Erythroblast (primary cell): ENCODE results near the gene ZNF384.

Experiments used
- DNase-seq, 2 experiments: peaks; one replicate each; lab custom pipeline; 2025; lab: John Stamatoyannopoulos, UW
- GATA1 ChIP-seq: IDR thresholded peaks from 2 replicates; pipeline ENCODE4 v1.6.1; 2011; ENCODE audit warnings: low read depth, mild to moderate bottlenecking, control low read depth, low read length, moderate library complexity
- POLR2A ChIP-seq: IDR thresholded peaks from 2 replicates; pipeline ENCODE4 v1.6.1; 2011; ENCODE audit warnings: mild to moderate bottlenecking, low read length

The ZNF384 gene

GRCh38 chr12:6694701-6695100, 5.5 kb upstream of the ZNF384 start:
- no peak for DNase-seq

GRCh38 chr12:6693832-6694355, 4.7 kb upstream of the ZNF384 start:
- DNase-seq = no peak
- TF ChIP-seq GATA1 (no peak), POLR2A (no peak)

More at GRCh38 chr12:6694701-6695100, 5.5 kb upstream of the ZNF384 start:
- no peak for TF ChIP-seq GATA1
- TF ChIP-seq POLR2A = no peak

- TF ChIP-seq POLR2A = no peak
- no peak for TF ChIP-seq GATA1
- DNase-seq = no peak
These were observed 3.7 kb upstream of the ZNF384 start for GRCh38 chr12:6692888-6693287.

GRCh38 chr12:6691473-6691872, 2.3 kb upstream of the ZNF384 start:
- no peak for DNase-seq
- no peak for TF ChIP-seq GATA1
- TF ChIP-seq POLR2A = no peak

- DNase-seq = peak; percentile 69 to 72
- no peak for TF ChIP-seq GATA1
These were observed 604 bp downstream of the ZNF384 start for GRCh38 chr12:6688543-6688998.

GRCh38 chr12:6685814-6686213, 3.4 kb downstream of the ZNF384 start:
- DNase-seq = no peak
- TF ChIP-seq GATA1 (no peak), POLR2A (no peak)

- no peak for TF ChIP-seq GATA1
- no peak for TF ChIP-seq POLR2A
- peak; percentile 71 to 74 for DNase-seq
These were observed 4.6 kb downstream of the ZNF384 start for GRCh38 chr12:6684609-6685008.

GRCh38 chr12:6676962-6677361, 12.2 kb downstream of the ZNF384 start:
- no peak for DNase-seq
- TF ChIP-seq GATA1 (no peak), POLR2A (no peak)

GRCh38 chr12:6672143-6672542, 17.0 kb downstream of the ZNF384 start:
- no peak for TF ChIP-seq GATA1
- no peak for TF ChIP-seq POLR2A
- DNase-seq = no peak

- no peak for DNase-seq
- TF ChIP-seq POLR2A (no peak), GATA1 (no peak)
These were observed 21.5 kb downstream of the ZNF384 start for GRCh38 chr12:6667559-6668210.

- TF ChIP-seq GATA1 = no peak
- no peak for TF ChIP-seq POLR2A
- DNase-seq = no peak
These were observed 23.0 kb downstream of the ZNF384 start for GRCh38 chr12:6666211-6666610.

GRCh38 chr12:6664902-6665301, 24.3 kb downstream of the ZNF384 start:
- no peak for DNase-seq
- no peak for TF ChIP-seq POLR2A
- TF ChIP-seq GATA1 = no peak

GRCh38 chr12:6662906-6663742, 26.1 kb downstream of the ZNF384 start, which contains the start of gene ING4:
ING4 (minus strand) TSS chr12:6663119; CDS start chr12:6663101, 18 bp downstream.
- DNase-seq = peak; percentile 99 to 100
- TF ChIP-seq POLR2A (peak; percentile 70), GATA1 (no peak)

GRCh38 chr12:6662602-6662905, 26.6 kb downstream of the ZNF384 start:
- peak in 1 of 2 experiments; percentile 91 for DNase-seq
- TF ChIP-seq POLR2A (no peak), GATA1 (no peak)
